Activated CD4-positive, alpha-beta T cell treated with anti-CD3 and anti-CD28 coated beads for 48 hours (primary cell): ENCODE results near the gene CYB5B.

Experiments used
- DNase-seq: peaks from one replicate; pipeline ENCODE4 v3.0.0-alpha.2; 2020

The CYB5B gene

DNA sequence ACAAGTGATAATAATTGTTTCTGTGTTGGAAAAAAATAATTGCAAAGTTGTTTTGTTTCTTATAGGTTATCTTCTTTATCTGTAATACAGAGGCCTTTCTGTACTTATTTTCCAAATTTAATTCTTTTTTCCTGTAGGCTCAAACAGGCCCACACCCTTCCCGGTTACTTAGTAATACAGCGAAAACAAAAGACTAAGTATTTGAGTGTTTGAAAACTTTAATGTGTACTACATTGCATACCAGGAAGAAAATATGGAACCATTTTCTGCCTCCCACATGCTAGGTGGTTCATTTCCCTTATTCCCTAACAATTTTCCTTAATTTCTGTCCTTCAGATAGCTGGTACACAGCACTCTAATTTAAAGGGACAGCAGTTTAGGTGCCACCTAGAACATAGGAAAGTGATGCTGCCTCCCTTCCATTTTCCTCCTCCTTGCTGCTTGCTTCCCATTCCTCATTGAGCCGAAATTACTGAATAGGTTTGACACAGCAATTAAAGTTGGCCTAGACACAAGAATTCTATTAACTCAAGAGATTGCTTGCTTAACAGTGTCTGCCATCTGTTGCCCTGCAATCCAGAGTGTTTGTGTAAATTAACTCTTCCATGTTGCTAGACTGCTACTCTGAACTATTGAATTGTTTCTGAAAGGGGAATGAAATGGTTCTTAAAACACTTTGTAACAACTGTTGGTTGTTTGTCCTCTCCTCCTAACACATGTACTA lies 24.2 kb downstream of the CYB5B start:
- DNase-seq = no peak

- no peak for DNase-seq
Observed at GRCh38 chr16:69451166-69451565, 26.7 kb downstream of the CYB5B start.

DNA sequence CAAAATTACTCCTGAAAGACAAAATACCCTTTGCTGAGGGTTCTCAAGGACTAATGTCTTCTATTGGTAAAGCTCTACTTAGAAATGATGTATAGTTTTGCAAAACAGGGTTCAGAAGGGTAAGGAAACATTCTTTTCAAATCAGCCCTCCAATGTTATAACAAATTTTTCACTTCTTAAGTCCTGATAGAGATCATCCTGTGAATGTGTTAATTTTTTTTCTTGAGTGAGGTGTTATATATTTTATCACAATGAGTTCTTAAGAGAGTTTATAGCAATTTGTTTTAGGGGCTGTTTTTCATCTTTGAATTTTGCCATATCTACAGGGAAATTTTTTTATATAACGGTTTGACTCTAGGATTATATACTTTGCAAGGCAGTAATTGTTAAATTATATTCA lies 29.5 kb downstream of the CYB5B start:
- DNase-seq = no peak

DNA sequence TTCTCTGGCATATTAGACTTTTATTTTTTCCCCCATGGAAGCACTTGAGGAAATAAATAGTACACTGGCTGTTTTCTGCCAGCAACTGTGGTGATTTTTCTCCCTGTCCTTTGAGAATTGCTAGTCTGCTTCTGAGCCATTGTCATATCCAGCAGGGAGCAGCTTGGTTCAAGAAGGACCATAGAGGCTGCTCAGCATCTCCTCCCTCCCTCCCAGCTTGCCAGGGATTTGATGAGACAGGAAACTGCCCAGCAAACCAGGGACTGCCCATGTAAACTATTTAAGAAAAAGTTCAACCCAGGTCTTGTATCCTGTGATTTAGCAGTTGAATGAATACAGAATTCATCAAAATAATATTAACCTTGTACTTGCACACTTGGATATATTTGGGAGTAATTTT lies 39.5 kb downstream of the CYB5B start:
- DNase-seq = no peak

GRCh38 chr16:69465083-69465721 lies 40.8 kb downstream of the CYB5B start:
- DNase-seq = peak; percentile 12

DNA sequence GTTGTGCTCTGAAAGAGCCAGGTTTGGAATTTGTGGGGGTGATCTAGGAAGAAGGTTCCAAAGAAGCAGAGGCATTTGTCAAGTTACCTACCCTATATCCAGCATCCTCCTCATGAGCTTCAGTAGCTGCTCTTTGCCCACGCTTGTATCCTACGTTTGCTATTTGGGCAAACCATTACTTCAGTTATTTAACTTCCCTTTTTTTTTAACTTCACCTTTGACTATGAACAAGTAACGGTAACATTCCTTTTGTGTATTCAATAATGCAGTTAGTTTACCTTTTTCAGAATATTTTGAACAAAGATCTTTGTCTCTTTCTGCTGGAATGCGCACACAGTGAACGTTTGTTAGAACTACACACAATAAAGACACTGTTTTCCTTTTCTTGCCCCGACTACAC lies 41.5 kb downstream of the CYB5B start:
- no peak for DNase-seq

DNA sequence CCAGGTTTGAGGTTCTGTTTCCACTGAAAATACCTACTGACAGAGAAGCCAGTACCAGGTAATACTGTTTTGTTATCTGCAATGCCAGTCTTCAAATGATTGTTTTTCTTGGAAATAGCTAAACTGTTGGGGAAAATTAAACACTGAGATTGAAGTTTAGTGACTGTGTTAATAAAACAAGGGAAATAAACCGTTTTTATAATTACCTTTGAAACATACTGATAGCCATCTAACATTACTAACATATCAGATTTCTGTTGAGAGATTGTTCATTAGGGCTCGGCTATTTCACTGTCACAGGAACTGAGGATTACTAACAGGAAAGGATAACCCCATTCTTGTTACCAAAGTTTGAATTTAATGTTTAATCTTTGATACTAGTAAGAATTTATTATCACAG lies 42.1 kb downstream of the CYB5B start:
- DNase-seq = no peak

GRCh38 chr16:69467080-69467479 lies 42.7 kb downstream of the CYB5B start:
- DNase-seq = no peak

GRCh38 chr16:69467531-69468204 lies 43.2 kb downstream of the CYB5B start:
- DNase-seq = no peak

GRCh38 chr16:69469807-69470561 lies 45.6 kb downstream of the CYB5B start:
- DNase-seq = peak; percentile 53

- DNase-seq = no peak
Observed at GRCh38 chr16:69471121-69471520, 46.7 kb downstream of the CYB5B start.

- DNase-seq = no peak
Observed at GRCh38 chr16:69474408-69474807, 50.0 kb downstream of the CYB5B start.

DNA sequence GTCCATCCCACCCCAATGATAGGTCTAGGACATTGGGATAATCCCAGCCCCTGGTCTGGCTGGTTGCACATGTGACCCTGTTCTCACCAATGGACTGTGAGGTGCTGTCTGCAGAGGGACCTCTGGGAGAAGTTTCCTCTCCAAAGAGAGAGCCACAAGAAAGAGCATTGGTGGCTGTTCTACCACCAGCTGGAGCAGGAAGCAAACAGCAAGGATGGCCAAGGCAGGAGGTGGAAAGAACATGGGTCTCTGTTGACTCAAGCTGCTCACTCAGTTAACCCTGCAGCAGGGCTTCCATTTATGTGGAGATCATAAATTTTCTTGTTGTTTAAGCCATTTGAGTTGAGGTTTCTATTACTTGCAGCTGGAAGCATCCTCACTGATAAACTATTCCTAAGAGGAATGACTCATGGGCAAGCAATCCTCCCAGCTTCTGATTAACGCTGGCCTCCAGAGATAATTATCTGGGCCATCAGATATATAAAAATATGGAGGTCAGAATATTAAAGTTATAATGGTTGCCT lies 52.6 kb downstream of the CYB5B start:
- no peak for DNase-seq

DNA sequence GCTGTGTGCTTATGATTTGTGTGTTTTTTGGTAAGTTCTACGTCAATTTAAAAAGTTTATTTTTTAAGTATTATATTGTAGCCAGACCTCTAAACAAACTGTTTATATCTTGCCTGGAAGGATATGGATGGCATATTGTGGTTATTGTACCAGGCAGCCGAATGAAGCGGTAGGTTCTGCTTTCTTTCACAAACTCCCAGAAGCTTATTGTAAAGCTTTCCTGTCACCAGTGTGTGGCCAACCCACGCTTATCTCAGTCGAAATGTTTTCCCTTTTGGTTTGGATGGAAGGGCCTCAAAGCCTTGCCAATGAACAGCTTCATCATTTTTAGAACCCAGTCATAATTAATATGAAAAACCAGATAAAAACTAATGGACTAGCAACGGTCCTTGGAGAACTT lies 53.1 kb downstream of the CYB5B start:
- no peak for DNase-seq

GRCh38 chr16:69478685-69479084 lies 54.3 kb downstream of the CYB5B start:
- DNase-seq = no peak

DNA sequence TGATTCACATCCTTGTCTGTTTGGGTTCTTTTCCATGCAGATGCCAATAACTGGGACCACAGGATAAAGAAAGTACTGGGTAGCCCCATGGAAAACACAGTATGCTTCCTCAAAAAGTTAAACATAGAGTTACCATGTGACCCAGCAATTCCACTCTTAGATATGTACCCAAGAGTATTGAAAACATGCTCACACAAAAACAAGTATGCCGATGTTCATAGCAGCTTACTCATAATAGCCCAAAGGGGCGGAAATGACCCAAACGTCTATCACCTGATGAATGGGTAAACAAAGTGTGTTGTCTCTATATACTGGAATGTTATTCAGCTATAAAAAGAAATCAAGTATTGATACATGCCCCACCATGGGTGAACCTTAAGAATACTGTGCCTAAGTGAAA lies 55.4 kb downstream of the CYB5B start:
- DNase-seq = no peak

DNA sequence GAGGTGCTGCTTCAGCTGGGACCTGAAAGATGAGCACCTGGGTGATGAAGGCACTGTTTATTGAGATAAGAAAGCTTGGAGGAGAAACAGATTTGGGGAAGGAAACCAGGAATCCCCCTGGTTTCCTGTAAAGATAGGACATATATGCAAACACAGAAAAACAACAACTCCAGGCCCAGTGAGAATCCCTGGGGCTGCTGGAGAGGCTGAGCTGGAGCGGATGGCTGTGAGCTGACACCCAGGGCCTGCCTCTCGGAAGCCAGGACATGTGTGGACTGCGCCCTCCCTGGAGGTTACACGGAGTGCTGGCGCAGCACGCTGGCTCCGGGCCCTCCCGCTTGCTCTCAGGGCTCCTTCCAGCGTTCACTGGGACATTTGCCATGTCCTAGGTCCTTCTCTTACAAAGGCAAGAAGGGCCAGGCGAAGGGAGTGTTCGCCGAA lies 57.5 kb downstream of the CYB5B start:
- DNase-seq = no peak

DNA sequence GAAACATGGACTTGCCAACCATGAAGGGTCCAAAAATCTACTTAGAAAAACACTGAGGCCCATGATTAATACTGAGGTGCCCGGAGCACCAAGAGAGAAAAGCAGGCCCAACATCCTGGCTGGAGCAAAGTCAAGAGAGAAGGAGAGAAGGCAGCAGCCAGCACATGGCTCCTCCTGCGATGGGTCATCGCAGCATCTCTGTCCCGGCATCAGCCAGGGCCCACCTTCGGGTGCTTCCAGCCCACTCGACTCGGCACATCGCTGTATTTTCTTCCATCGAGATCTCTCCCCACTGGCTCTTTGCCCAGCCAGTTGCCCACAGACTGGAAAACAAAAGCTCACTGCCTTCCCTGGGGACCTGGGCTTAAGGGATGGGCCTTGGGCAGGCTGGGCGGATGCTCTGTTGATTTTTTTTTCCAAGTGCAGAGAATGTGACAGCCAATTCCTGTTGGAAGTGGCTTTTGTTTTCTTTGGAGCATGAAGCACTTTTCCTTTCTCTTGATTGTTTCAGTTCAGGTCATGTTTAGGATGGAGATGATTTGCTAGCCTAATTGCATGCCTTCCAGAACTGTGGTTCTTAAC lies 58.1 kb downstream of the CYB5B start:
- DNase-seq = no peak

- DNase-seq = no peak
Observed at GRCh38 chr16:69483611-69484010, 59.2 kb downstream of the CYB5B start.

GRCh38 chr16:69485361-69485760 lies 60.9 kb downstream of the CYB5B start:
- no peak for DNase-seq

- DNase-seq = no peak
Observed at GRCh38 chr16:69485816-69486215, 61.4 kb downstream of the CYB5B start.

GRCh38 chr16:69486272-69486671 lies 61.9 kb downstream of the CYB5B start:
- DNase-seq = no peak

GRCh38 chr16:69486724-69487123 lies 62.3 kb downstream of the CYB5B start:
- DNase-seq = no peak
